Lung (tissue), 16 donors: ENCODE data around the gene CLIC1. TPM values are rescaled to one million over a fixed set of nuclear protein-coding genes. Genes with fewer than 3 reads are reported as not detected.

Experiments
- ATAC-seq: fragments of 200-7000 bp; cut with Tn5 transposase; one replicate; pipeline ENCODE4 v1.9.1; 2020; ENCODE audit warnings: moderate number of reproducible peaks; ENCODE audit not compliant: insufficient read depth, low FRiP score
- DNase-seq, 3 donors: peaks; one replicate each; pipeline ENCODE4 v3.0.0-alpha.2; 2013 to 2017
- H3K27ac ChIP-seq, 2 donors: one replicate each; pipeline ENCODE4 v1.5.1; 2013; ENCODE audit warnings: mild to moderate bottlenecking in 2 of 2, moderate library complexity in 2 of 2, control low read depth in 1 of 2, inconsistent platforms in 1 of 2, low read depth in 1 of 2, low read length in 1 of 2
- H3K27me3 ChIP-seq, 3 donors: one replicate each; pipeline ENCODE4 v1.5.1; 2013; ENCODE audit warnings: low read length in 2 of 3; ENCODE audit not compliant: control insufficient read depth in 3 of 3, insufficient read depth in 3 of 3
- H3K36me3 ChIP-seq, 4 donors: one replicate each; pipeline ENCODE4 v1.5.1; 2013; ENCODE audit warnings: low read length in 4 of 4, mild to moderate bottlenecking in 1 of 4, moderate library complexity in 1 of 4; ENCODE audit not compliant: control insufficient read depth in 4 of 4, insufficient read depth in 4 of 4
- H3K4me1 ChIP-seq, 5 donors: one replicate each; pipeline ENCODE4 v1.5.1; 2013; ENCODE audit warnings: low read length in 5 of 5, mild to moderate bottlenecking in 2 of 5, moderate library complexity in 1 of 5; ENCODE audit not compliant: control insufficient read depth in 5 of 5, insufficient read depth in 5 of 5
- H3K4me3 ChIP-seq: one replicate; pipeline ENCODE4 v1.5.1; 2013; ENCODE audit warnings: mild to moderate bottlenecking, control low read depth, moderate library complexity
- H3K9ac ChIP-seq, 2 donors: one replicate each; pipeline ENCODE4 v1.5.1; 2013; ENCODE audit warnings: low read length in 2 of 2, control low read depth in 1 of 2; ENCODE audit not compliant: insufficient read depth in 1 of 2
- H3K9me3 ChIP-seq, 4 donors: one replicate each; pipeline ENCODE4 v1.5.1; 2013; ENCODE audit warnings: low read length in 3 of 4, mild to moderate bottlenecking in 1 of 4, moderate library complexity in 1 of 4; ENCODE audit not compliant: control insufficient read depth in 4 of 4, insufficient read depth in 3 of 4
- CTCF ChIP-seq: IDR thresholded peaks from 2 replicates; pipeline ENCODE4 v1.5.1; 2012; ENCODE audit warnings: mild to moderate bottlenecking; ENCODE audit errors: control extremely low read depth, extremely low read depth
- WGBS, 2 donors: extraction: QIAGEN DNeasy Blood & Tissue Kit; methylation state at CpG; one replicate each; pipeline ENCODE4 v1.1.7; 2013; 5-methylcytosine and 5-hydroxymethylcytosine counted together
- long read RNA-seq, 5 donors: transcript quantifications; one replicate each; lab custom pipeline, GENCODE V29; 2026
- polyA plus RNA-seq, 2 donors: library from polyadenylated mRNA; stranded (reverse); fragments of 200-250 nt; gene quantifications; one replicate each; pipeline ENCODE4 v1.2.1, GENCODE V29; 2013
- total RNA-seq, 2 donors: library from RNA; depleted of rRNA in 1 of 2; stranded (reverse); fragments of >200 nt in 1 of 2; gene quantifications; one replicate each; pipeline ENCODE4 v1.2.1, GENCODE V29; 2014 to 2021
- donor health status: control.
- donor health status: control.
- donor health status: Bipolar disorder and iron deficiency.
- donor health status: healthy.
- donor health status: DM: yes; HTN: yes; CAD: no.

The CLIC1 gene
- total RNA-seq (100 to 1,000 TPM; 231 to 368 TPM), polyA plus RNA-seq (100 to 1,000 TPM; 387 to 763 TPM)
- long read RNA-seq, donor 1, transcript CLIC1-208 (6 exons, 1,254 nt): major isoform, 112 of 193 reads
- long read RNA-seq, donor 1, partial matches to known transcripts: 72 of 193 reads
- long read RNA-seq, donor 1, other reads (novel, unspliced or antisense): 7 of 193 reads
- long read RNA-seq, donor 2, transcript CLIC1-208 (6 exons, 1,254 nt): major isoform, 56 of 118 reads
- long read RNA-seq, donor 2, partial matches to known transcripts: 60 of 118 reads
- long read RNA-seq, donor 2, other reads (novel, unspliced or antisense): 0 of 118 reads
- long read RNA-seq, donor 3, transcript CLIC1-208 (6 exons, 1,254 nt): major isoform, 77 of 106 reads
- long read RNA-seq, donor 3, partial matches to known transcripts: 29 of 106 reads
- long read RNA-seq, donor 3, other reads (novel, unspliced or antisense): 0 of 106 reads
- long read RNA-seq, donor 4, transcript CLIC1-208 (6 exons, 1,254 nt): major isoform, 45 of 69 reads
- long read RNA-seq, donor 4, partial matches to known transcripts: 23 of 69 reads
- long read RNA-seq, donor 4, other reads (novel, unspliced or antisense): 0 of 69 reads
- long read RNA-seq, donor 5, transcript CLIC1-208 (6 exons, 1,254 nt): major isoform, 160 of 236 reads
- long read RNA-seq, donor 5, partial matches to known transcripts: 58 of 236 reads
- long read RNA-seq, donor 5, other reads (novel, unspliced or antisense): 14 of 236 reads

- DNase-seq: peak; percentile 84 to 89 (median 88)
- Histone ChIP-seq H3K4me3 (peak within 1 kb of the TSS; percentile 75), H3K9ac (peak within 1 kb of the TSS; percentile 82 to 92), H3K27ac (peak within 1 kb of the TSS; percentile 87 to 98), H3K4me1 (peaks cover 0 to 45% (median 17%) of the 10 kb centered on the region in 5 donors), H3K9me3 (no peaks in the 10 kb centered on the region), H3K27me3 (no peaks in the 10 kb centered on the region), H3K36me3 (peaks cover 9 to 24% (median 18%) of the 10 kb centered on the region in 4 donors)
- no peak for TF ChIP-seq CTCF
- ATAC-seq: peak; percentile 57
- WGBS, 2 donors: 0% methylated on average over 23 to 24 of the region's 24 CpGs
These were observed at the start of gene CLIC1 for GRCh38 chr6:31736021-31736767. Gene CLIC1 (minus strand): TSS chr6:31736530. CDS start chr6:31736300, 230 bp downstream.

GRCh38 chr6:31785475-31785874 lies 49.1 kb upstream of the CLIC1 start:
- no peak overlapping the region for H3K4me3 ChIP-seq
- H3K27me3 ChIP-seq: no peaks in the 10 kb centered on the region
- H3K9me3 ChIP-seq: no peaks in the 10 kb centered on the region
- no peaks in the 10 kb centered on the region for H3K4me1 ChIP-seq
- H3K27ac ChIP-seq: no peak overlapping the region
- no peak overlapping the region for H3K9ac ChIP-seq
- ATAC-seq (no peak), DNase-seq (no peak)
- TF ChIP-seq CTCF: no peak
- H3K36me3 ChIP-seq: peaks cover 2 to 45% (median 20%) of the 10 kb centered on the region in 4 donors
- 96 to 100% methylated on average over 11 of the region's 11 CpGs for WGBS, 2 donors

- no peak for TF ChIP-seq CTCF
- peaks cover 8 to 55% (median 20%) of the 10 kb centered on the region in 4 donors for H3K36me3 ChIP-seq
- DNase-seq (no peak), ATAC-seq (no peak)
- no peaks in the 10 kb centered on the region for H3K27me3 ChIP-seq
- 97% methylated on average over 15 of the region's 15 CpGs for WGBS, 2 donors
- no peaks in the 10 kb centered on the region for H3K4me1 ChIP-seq
- no peaks in the 10 kb centered on the region for H3K9me3 ChIP-seq
- no peak overlapping the region for H3K27ac ChIP-seq
- H3K4me3 ChIP-seq: no peak overlapping the region
- H3K9ac ChIP-seq: no peak overlapping the region
These were observed 48.0 kb upstream of the CLIC1 start for GRCh38 chr6:31784098-31784925.
